Measurements from ENCODE around the gene ALPK3. TPM values are rescaled to one million over a fixed set of nuclear protein-coding genes. Genes with fewer than 3 reads are reported as not detected.

The ALPK3 gene
- total RNA-seq, 1 experiment from 2014 or later, result 17.7 TPM

DNA sequence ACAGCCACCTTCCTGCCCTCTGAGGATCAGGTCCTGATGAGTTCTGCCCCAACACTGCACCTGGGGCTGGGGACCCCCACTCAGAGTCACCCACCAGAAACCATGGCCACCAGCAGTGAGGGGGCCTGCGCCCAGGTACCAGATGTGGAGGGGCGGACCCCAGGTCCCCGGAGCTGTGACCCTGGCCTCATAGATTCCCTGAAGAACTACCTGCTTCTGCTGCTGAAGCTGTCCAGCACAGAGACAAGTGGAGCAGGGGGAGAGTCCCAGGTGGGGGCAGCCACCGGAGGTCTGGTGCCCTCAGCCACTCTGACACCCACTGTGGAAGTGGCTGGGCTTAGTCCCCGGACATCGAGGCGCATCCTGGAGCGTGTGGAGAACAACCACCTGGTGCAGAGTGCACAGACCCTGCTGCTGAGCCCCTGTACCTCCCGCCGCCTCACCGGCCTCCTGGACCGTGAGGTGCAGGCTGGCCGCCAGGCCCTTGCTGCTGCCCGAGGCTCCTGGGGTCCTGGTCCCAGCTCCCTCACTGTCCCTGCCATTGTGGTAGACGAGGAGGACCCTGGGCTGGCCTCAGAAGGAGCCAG is 40.4 kb downstream of the ALPK3 start:
- no peak overlapping the region for H2BK12ac ChIP-seq (ENCODE audit: insufficient read length, low read depth, low read length)
- H2BK20ac ChIP-seq (ENCODE audit: low read depth, low read length, poor library complexity, severe bottlenecking), result no peak overlapping the region
- H3K27ac ChIP-seq (ENCODE audit: insufficient read length, low read depth, low read length), result no peak overlapping the region
- WGBS (ENCODE audit: extremely low coverage, insufficient read length, low lambda C conversion rate), result no CpG with 5 or more reads among the region's 15 CpGs
- no peak for DNase-seq
- H4K20me1 ChIP-seq (ENCODE audit: control insufficient read depth, insufficient read depth, insufficient read length), result no peaks in the 10 kb centered on the region
- H3K9me3 Mint-ChIP-seq, result no peaks in the 10 kb centered on the region
- no peak overlapping the region for H3K56ac ChIP-seq (ENCODE audit: insufficient read length, low read depth, low read length)
- H3K9me3 ChIP-seq (ENCODE audit: control insufficient read depth, low read depth, low read length), result no peaks in the 10 kb centered on the region
- H3K23me2 ChIP-seq (ENCODE audit: insufficient read length, low read depth, low read length, poor library complexity, severe bottlenecking), result no peaks in the 10 kb centered on the region
- H4K5ac ChIP-seq (ENCODE audit: insufficient read length, low read depth, low read length), result no peak overlapping the region
- no peak overlapping the region for H3K27ac Mint-ChIP-seq
- H3K36me3 Mint-ChIP-seq (ENCODE audit: insufficient read depth in 1 of 3, low read depth in 3 of 3), result peaks cover 0 to 18% (median 7%) of the 10 kb centered on the region in 3 experiments; a peak in 5 of 7 replicates
- no peaks in the 10 kb centered on the region for H3K27me3 ChIP-seq (ENCODE audit: insufficient read depth, low read length)
- no peak overlapping the region for H3T11ph ChIP-seq (ENCODE audit: low read length)
- no peak overlapping the region for H3K4me3 Mint-ChIP-seq
- no peak overlapping the region for H4K91ac ChIP-seq (ENCODE audit: insufficient read length, low read depth, low read length)
- no peak overlapping the region for H4K8ac ChIP-seq (replicated peaks; ENCODE audit: insufficient read length, low read depth, low read length)
- H3K18ac ChIP-seq (ENCODE audit: insufficient read length, low read depth, low read length), result no peak overlapping the region
- H3K9ac ChIP-seq (ENCODE audit: extremely low read depth, insufficient read length, low read length), result no peak overlapping the region
- no peaks in the 10 kb centered on the region for H3K79me2 ChIP-seq (ENCODE audit: insufficient read depth, low read length)
- no peaks in the 10 kb centered on the region for H3K4me1 ChIP-seq (ENCODE audit: insufficient read depth, low read length)
- H3K4ac ChIP-seq (ENCODE audit: low read depth, low read length), result no peak overlapping the region
- no peak overlapping the region for H2BK5ac ChIP-seq (ENCODE audit: insufficient read length, low read length)
- TF ChIP-seq CTCF (conservative IDR thresholded peaks at IDR 0.05), result no peak
- H3K79me1 ChIP-seq (ENCODE audit: insufficient read depth, low read depth, low read length, poor library complexity, severe bottlenecking), result no peaks in the 10 kb centered on the region
- H3K4me2 ChIP-seq (ENCODE audit: insufficient read depth, insufficient read length, low read length), result no peak overlapping the region
- H3K14ac ChIP-seq (ENCODE audit: insufficient read depth, low read length), result no peak overlapping the region
- no peak overlapping the region for H2BK120ac ChIP-seq (ENCODE audit: low read depth, low read length, poor library complexity, severe bottlenecking)
- no peak overlapping the region for H2BK15ac ChIP-seq (ENCODE audit: low read depth, low read length)
- H2AK5ac ChIP-seq (ENCODE audit: insufficient read length, low read length), result no peak overlapping the region
- no peak overlapping the region for H3K23ac ChIP-seq (ENCODE audit: insufficient read length, low read depth, low read length)
- H3K4me1 Mint-ChIP-seq, result no peaks in the 10 kb centered on the region
- no peaks in the 10 kb centered on the region for H3K27me3 Mint-ChIP-seq (ENCODE audit: low read depth)
- no peak overlapping the region for H2AFZ ChIP-seq (ENCODE audit: low read length)

Measured in H9 (cell line).